PFSK-1 (cell line): ENCODE measurements around the gene NBL1.

Experiments
- POLR2AphosphoS5 ChIP-seq: IDR thresholded peaks from 2 replicates; pipeline ENCODE4 v1.6.1; 2012; ENCODE audit warnings: low read depth, mild to moderate bottlenecking, control low read depth, low read length, moderate library complexity
- SIN3A ChIP-seq: IDR thresholded peaks from 2 replicates; pipeline ENCODE4 v1.6.1; 2012; ENCODE audit warnings: mild to moderate bottlenecking, low read length, moderate library complexity, borderline replicate concordance; ENCODE audit not compliant: insufficient read depth
- TAF1 ChIP-seq: IDR thresholded peaks from 2 replicates; pipeline ENCODE4 v1.6.1; 2012; ENCODE audit warnings: low read length, control low read depth, borderline replicate concordance; ENCODE audit not compliant: insufficient read depth
- TF ChIP-seq, protein P1 (sequence below), 2 experiments: IDR thresholded peaks; 2 replicates each; pipeline versions ENCODE4 v1.6.1 to v1.8.0; 2011 to 2012; ENCODE audit warnings: low read depth in 2 of 2, low read length in 2 of 2, control low read depth in 1 of 2, inconsistent platforms in 1 of 2, mild to moderate bottlenecking in 1 of 2, moderate library complexity in 1 of 2; ENCODE audit not compliant: insufficient read depth in 1 of 2

DNA sequence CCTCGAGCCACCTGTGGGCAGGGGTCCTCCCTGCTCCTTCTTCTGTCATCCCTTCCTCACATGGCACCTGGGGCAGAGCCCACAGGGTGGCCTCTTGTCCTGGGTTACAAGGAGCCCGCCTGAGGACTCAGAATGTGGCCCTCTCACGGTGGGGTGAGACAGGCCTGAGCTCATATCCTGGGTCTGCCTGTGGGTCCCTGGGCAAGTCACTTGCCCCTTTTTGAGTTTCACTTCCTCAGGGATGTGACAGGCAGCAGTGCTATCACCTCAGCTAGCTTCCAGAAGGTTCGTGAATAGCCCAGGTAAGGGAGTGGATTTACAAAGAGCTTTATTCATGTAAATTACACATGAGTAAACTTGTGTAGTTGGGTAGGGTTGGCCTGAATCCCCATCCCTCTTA, 54.1 kb downstream of the NBL1 start:
- no peak for TF ChIP-seq TAF1
- no peak for TF ChIP-seq POLR2AphosphoS5
- TF ChIP-seq, protein P1, sequence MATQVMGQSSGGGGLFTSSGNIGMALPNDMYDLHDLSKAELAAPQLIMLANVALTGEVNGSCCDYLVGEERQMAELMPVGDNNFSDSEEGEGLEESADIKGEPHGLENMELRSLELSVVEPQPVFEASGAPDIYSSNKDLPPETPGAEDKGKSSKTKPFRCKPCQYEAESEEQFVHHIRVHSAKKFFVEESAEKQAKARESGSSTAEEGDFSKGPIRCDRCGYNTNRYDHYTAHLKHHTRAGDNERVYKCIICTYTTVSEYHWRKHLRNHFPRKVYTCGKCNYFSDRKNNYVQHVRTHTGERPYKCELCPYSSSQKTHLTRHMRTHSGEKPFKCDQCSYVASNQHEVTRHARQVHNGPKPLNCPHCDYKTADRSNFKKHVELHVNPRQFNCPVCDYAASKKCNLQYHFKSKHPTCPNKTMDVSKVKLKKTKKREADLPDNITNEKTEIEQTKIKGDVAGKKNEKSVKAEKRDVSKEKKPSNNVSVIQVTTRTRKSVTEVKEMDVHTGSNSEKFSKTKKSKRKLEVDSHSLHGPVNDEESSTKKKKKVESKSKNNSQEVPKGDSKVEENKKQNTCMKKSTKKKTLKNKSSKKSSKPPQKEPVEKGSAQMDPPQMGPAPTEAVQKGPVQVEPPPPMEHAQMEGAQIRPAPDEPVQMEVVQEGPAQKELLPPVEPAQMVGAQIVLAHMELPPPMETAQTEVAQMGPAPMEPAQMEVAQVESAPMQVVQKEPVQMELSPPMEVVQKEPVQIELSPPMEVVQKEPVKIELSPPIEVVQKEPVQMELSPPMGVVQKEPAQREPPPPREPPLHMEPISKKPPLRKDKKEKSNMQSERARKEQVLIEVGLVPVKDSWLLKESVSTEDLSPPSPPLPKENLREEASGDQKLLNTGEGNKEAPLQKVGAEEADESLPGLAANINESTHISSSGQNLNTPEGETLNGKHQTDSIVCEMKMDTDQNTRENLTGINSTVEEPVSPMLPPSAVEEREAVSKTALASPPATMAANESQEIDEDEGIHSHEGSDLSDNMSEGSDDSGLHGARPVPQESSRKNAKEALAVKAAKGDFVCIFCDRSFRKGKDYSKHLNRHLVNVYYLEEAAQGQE (IDR thresholded peaks at IDR 0.05; ENCODE audit: insufficient read depth in 1 of 2, low read depth in 2 of 2, low read length in 2 of 2), result no peak
- no peak for TF ChIP-seq SIN3A
